ENCODE measurements around the gene CCDC192.

GRCh38 chr5:127975961-127976360 lies 272.8 kb downstream of the CCDC192 start:
- TF ChIP-seq POLR2AphosphoS5 (IDR thresholded peaks at IDR 0.05) (no peak), POLR2A (IDR thresholded peaks at IDR 0.05) (no peak), EP300 (IDR thresholded peaks at IDR 0.05) (no peak)
- TF ChIP-seq, protein P1, sequence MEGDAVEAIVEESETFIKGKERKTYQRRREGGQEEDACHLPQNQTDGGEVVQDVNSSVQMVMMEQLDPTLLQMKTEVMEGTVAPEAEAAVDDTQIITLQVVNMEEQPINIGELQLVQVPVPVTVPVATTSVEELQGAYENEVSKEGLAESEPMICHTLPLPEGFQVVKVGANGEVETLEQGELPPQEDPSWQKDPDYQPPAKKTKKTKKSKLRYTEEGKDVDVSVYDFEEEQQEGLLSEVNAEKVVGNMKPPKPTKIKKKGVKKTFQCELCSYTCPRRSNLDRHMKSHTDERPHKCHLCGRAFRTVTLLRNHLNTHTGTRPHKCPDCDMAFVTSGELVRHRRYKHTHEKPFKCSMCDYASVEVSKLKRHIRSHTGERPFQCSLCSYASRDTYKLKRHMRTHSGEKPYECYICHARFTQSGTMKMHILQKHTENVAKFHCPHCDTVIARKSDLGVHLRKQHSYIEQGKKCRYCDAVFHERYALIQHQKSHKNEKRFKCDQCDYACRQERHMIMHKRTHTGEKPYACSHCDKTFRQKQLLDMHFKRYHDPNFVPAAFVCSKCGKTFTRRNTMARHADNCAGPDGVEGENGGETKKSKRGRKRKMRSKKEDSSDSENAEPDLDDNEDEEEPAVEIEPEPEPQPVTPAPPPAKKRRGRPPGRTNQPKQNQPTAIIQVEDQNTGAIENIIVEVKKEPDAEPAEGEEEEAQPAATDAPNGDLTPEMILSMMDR (IDR thresholded peaks at IDR 0.05) = no peak

Data from suprapubic skin (tissue), 4 donors.